Fibroblast of skin of back (primary cell): ENCODE measurements around the gene COIL. TPM values are rescaled to one million over a fixed set of nuclear protein-coding genes. Genes with fewer than 3 reads are reported as not detected.
"Not testable (repeated sequence)": the region's sequence is repeated elsewhere in the genome, so short reads cannot be mapped to it uniquely, and the experiment has no call there.

ENCODE experiments used
- DNase-seq: peaks from one replicate; pipeline ENCODE4 v3.0.0-alpha.2; 2013
- polyA plus RNA-seq, 2 experiments: library from polyadenylated mRNA; unstranded; fragments of 120-200 nt; gene quantifications; one replicate each; pipeline ENCODE4 v1.2.1, GENCODE V29; 2013; ENCODE audit not compliant: insufficient read length in 2 of 2

Gene COIL
- 11.7 TPM for polyA plus RNA-seq (2013, experiment 1 of 2; ENCODE audit: insufficient read length)
- polyA plus RNA-seq (2013, experiment 2 of 2; ENCODE audit: insufficient read length): 10.6 TPM

GRCh38 chr17:56960596-56961538, at the start of gene COIL:
COIL (minus strand) TSS chr17:56961050; CDS start chr17:56961019, 31 bp downstream.
- peak; percentile 89 for DNase-seq

- DNase-seq: no peak
Observed at GRCh38 chr17:57010487-57010886, 49.6 kb upstream of the COIL start.

GRCh38 chr17:57009737-57010445, 49.0 kb upstream of the COIL start:
- DNase-seq: peak; percentile 29

GRCh38 chr17:57008958-57009357, 48.1 kb upstream of the COIL start:
- DNase-seq: no peak

GRCh38 chr17:57006040-57006439, 45.2 kb upstream of the COIL start:
- DNase-seq: no peak

- no peak for DNase-seq
Observed at GRCh38 chr17:57004944-57005579, 44.2 kb upstream of the COIL start.

- DNase-seq: no peak
Observed at GRCh38 chr17:57002904-57003303, 42.1 kb upstream of the COIL start.

- no peak for DNase-seq
Observed at GRCh38 chr17:57001541-57001940, 40.7 kb upstream of the COIL start.

GRCh38 chr17:56997313-56997712, 36.5 kb upstream of the COIL start:
- no peak for DNase-seq

- no peak for DNase-seq
Observed at GRCh38 chr17:56995766-56996165, 34.9 kb upstream of the COIL start.

GRCh38 chr17:56994009-56994792, 33.4 kb upstream of the COIL start:
- DNase-seq: no peak

GRCh38 chr17:56992364-56992763, 31.5 kb upstream of the COIL start:
- DNase-seq: no peak

- DNase-seq: no peak
Observed at GRCh38 chr17:56988901-56989572, 28.2 kb upstream of the COIL start.

GRCh38 chr17:56987283-56987834, 26.5 kb upstream of the COIL start:
- DNase-seq: no peak

GRCh38 chr17:56985371-56986162, 24.7 kb upstream of the COIL start:
- DNase-seq: no peak

GRCh38 chr17:56983366-56983765, 22.5 kb upstream of the COIL start:
- no peak for DNase-seq

GRCh38 chr17:56982312-56982711, 21.5 kb upstream of the COIL start:
- no peak for DNase-seq

GRCh38 chr17:56980526-56980925, 19.7 kb upstream of the COIL start:
- DNase-seq: not testable (repeated sequence)

- DNase-seq: no peak
Observed at GRCh38 chr17:56979091-56979480, 18.2 kb upstream of the COIL start.

GRCh38 chr17:56978441-56979090, 17.7 kb upstream of the COIL start:
- no peak for DNase-seq
